Breast epithelium (tissue), 4 donors: Measurements from ENCODE around the gene DYRK1A. TPM values are rescaled to one million over a fixed set of nuclear protein-coding genes. Genes with fewer than 3 reads are reported as not detected.

Source experiments
- DNase-seq, 2 donors: peaks; one replicate each; pipeline ENCODE4 v3.0.0-alpha.2; 2019; ENCODE audit warnings: low spot score in 2 of 2
- H3K27ac ChIP-seq, 2 donors: fragments of 200-600 bp; sonication (generic) in 1 of 2; one replicate each; pipeline ENCODE4 v1.5.1; 2016 to 2019; ENCODE audit warnings: mild to moderate bottlenecking in 1 of 2
- H3K27me3 ChIP-seq, 2 donors: fragments of 200-600 bp; sonication (generic) in 1 of 2; one replicate each; pipeline versions ENCODE4 v1.5.1 to v1.6.0; 2017 to 2019; ENCODE audit warnings: control low read depth in 1 of 2, mild to moderate bottlenecking in 1 of 2
- H3K36me3 ChIP-seq: fragments of 200-600 bp; one replicate; pipeline ENCODE4 v1.5.1; 2019
- H3K4me1 ChIP-seq, 2 donors: fragments of 200-600 bp; sonication (generic); one replicate each; pipeline ENCODE4 v1.5.1; 2016 to 2019; ENCODE audit warnings: control low read depth in 1 of 2
- H3K4me3 ChIP-seq, 3 donors: fragments of 200-600 bp; sonication (generic); 1 replicate in 2 of 3; 2 replicates in 1 of 3; pipeline ENCODE4 v1.5.1; 2016 to 2019; ENCODE audit warnings: mild to moderate bottlenecking in 3 of 3, moderate library complexity in 2 of 3
- H3K9me3 ChIP-seq, 2 donors: fragments of 200-600 bp; sonication (generic) in 1 of 2; one replicate each; pipeline ENCODE4 v1.5.1; 2016 to 2019; ENCODE audit warnings: control low read depth in 1 of 2
- CTCF ChIP-seq, 3 donors: fragments of 450-650 bp; IDR thresholded peaks; one replicate each; pipeline ENCODE4 v1.5.1; 2016 to 2017; ENCODE audit warnings: antibody characterized with exemption in 3 of 3, mild to moderate bottlenecking in 3 of 3, moderate library complexity in 3 of 3
- POLR2A ChIP-seq: fragments of 450-650 bp; IDR thresholded peaks from one replicate; pipeline ENCODE4 v1.6.1; 2016; ENCODE audit warnings: antibody characterized with exemption, mild to moderate bottlenecking, moderate library complexity
- POLR2AphosphoS5 ChIP-seq, 3 donors: sonication (generic); formaldehyde crosslinking; IDR thresholded peaks; one replicate each; pipeline ENCODE4 v1.6.1; 2017; ENCODE audit warnings: antibody characterized with exemption in 3 of 3
- intact Hi-C: fragments of 100-400 bp; cut with DNase I; formaldehyde crosslinking; loops from one replicate; pipeline ENCODE4 v1.15.1; 2023; ENCODE audit warnings: low total_unique reads
- total RNA-seq, 3 donors: library from RNA; depleted of rRNA; stranded (reverse); fragments of >200 nt; gene quantifications; one replicate each; pipeline ENCODE4 v1.1.0, GENCODE V29; 2016

The DYRK1A gene
- total RNA-seq, 3 donors from 2014 or later: 71.7 to 138 (median 93.1) TPM

GRCh38 chr21:37339552-37339939, 27.0 kb upstream of the DYRK1A start:
- TF ChIP-seq POLR2AphosphoS5 (IDR thresholded peaks at IDR 0.05) (no peak), POLR2A (no peak), CTCF (IDR thresholded peaks at IDR 0.05) (no peak)
- DNase-seq: no peak
- no peak overlapping the region for H3K4me3 ChIP-seq
- no peaks in the 10 kb centered on the region for H3K4me1 ChIP-seq
- H3K9me3 ChIP-seq: no peaks in the 10 kb centered on the region
- H3K36me3 ChIP-seq: no peaks in the 10 kb centered on the region
- H3K27me3 ChIP-seq: no peaks in the 10 kb centered on the region
- intact Hi-C loops: no loop called here
- no peak overlapping the region for H3K27ac ChIP-seq

- TF ChIP-seq POLR2A: no peak
- TF ChIP-seq POLR2AphosphoS5 (IDR thresholded peaks at IDR 0.05): no peak
- no peak for TF ChIP-seq CTCF (IDR thresholded peaks at IDR 0.05)
- intact Hi-C loops: loop anchor here (10.0 kb wide), 1 partner anchor 1323 kb away; no protein-coding TSS in a partner anchor
- no peaks in the 10 kb centered on the region for H3K27me3 ChIP-seq
- no peak overlapping the region for H3K27ac ChIP-seq
- H3K4me1 ChIP-seq: no peaks in the 10 kb centered on the region
- DNase-seq: no peak
- H3K36me3 ChIP-seq: no peaks in the 10 kb centered on the region
- no peak overlapping the region for H3K4me3 ChIP-seq
- no peaks in the 10 kb centered on the region for H3K9me3 ChIP-seq
Measured at GRCh38 chr21:37341254-37341960, 25.2 kb upstream of the DYRK1A start.

- TF ChIP-seq POLR2AphosphoS5 (IDR thresholded peaks at IDR 0.05): no peak
- no peaks in the 10 kb centered on the region for H3K36me3 ChIP-seq
- no peaks in the 10 kb centered on the region for H3K4me1 ChIP-seq
- H3K27ac ChIP-seq: no peak overlapping the region
- DNase-seq: no peak
- intact Hi-C loops: loop anchor here (10.0 kb wide), 1 partner anchor 1323 kb away; no protein-coding TSS in a partner anchor
- no peaks in the 10 kb centered on the region for H3K27me3 ChIP-seq
- H3K4me3 ChIP-seq: no peak overlapping the region
- H3K9me3 ChIP-seq: no peaks in the 10 kb centered on the region
Measured at GRCh38 chr21:37342046-37342632, 24.4 kb upstream of the DYRK1A start.

GRCh38 chr21:37346841-37347430, 19.6 kb upstream of the DYRK1A start:
- Histone ChIP-seq H3K27me3 (no peaks in the 10 kb centered on the region), H3K36me3 (no peaks in the 10 kb centered on the region), H3K4me3 (no peak overlapping the region), H3K9me3 (peaks cover 8 to 20% of the 10 kb centered on the region in 2 donors), H3K27ac (no peak overlapping the region), H3K4me1 (no peaks in the 10 kb centered on the region)
- TF ChIP-seq CTCF (IDR thresholded peaks at IDR 0.05) (no peak), POLR2A (no peak), POLR2AphosphoS5 (IDR thresholded peaks at IDR 0.05) (no peak)
- intact Hi-C loops: loop anchor here (10.0 kb wide), 1 partner anchor 1318 kb away; no protein-coding TSS in a partner anchor
- DNase-seq: no peak

GRCh38 chr21:37348664-37349063, 17.9 kb upstream of the DYRK1A start:
- Histone ChIP-seq H3K9me3 (peaks cover 8 to 20% of the 10 kb centered on the region in 2 donors), H3K4me3 (no peak overlapping the region), H3K27me3 (no peaks in the 10 kb centered on the region), H3K4me1 (no peaks in the 10 kb centered on the region), H3K36me3 (no peaks in the 10 kb centered on the region), H3K27ac (no peak overlapping the region)
- TF ChIP-seq POLR2AphosphoS5 (IDR thresholded peaks at IDR 0.05) (no peak), POLR2A (no peak), CTCF (IDR thresholded peaks at IDR 0.05) (no peak)
- no peak for DNase-seq
- intact Hi-C loops: loop anchor here (10.0 kb wide), 1 partner anchor 1316 kb away; no protein-coding TSS in a partner anchor
